HG03565 (cell line): ENCODE measurements around the gene FXR2.
"Not testable (repeated sequence)": the region's sequence is repeated elsewhere in the genome, so short reads cannot be mapped to it uniquely, and the experiment has no call there.

Source experiments
- ATAC-seq: cut with Tn5 transposase; IDR thresholded peaks from one replicate; pipeline ENCODE4 v1.9.1; 2021; ENCODE audit warnings: mild to moderate bottlenecking, moderate library complexity; ENCODE audit not compliant: unreplicated experiment

FXR2 gene

GRCh38 chr17:7629939-7630571, 15.4 kb upstream of the FXR2 start, which contains the start of gene SHBG:
Gene SHBG (plus strand): TSS chr17:7630135. CDS start chr17:7630173, 38 bp downstream.
- no peak for ATAC-seq

- peak; percentile 69 for ATAC-seq
Measured at GRCh38 chr17:7627250-7628121, 12.8 kb upstream of the FXR2 start, which contains the start of gene SAT2. Gene SAT2 (minus strand): TSS chr17:7627821. CDS start chr17:7627635, 186 bp downstream.

GRCh38 chr17:7626956-7627249, 12.2 kb upstream of the FXR2 start:
- no peak for ATAC-seq

- no peak for ATAC-seq
Measured at GRCh38 chr17:7626307-7626706, 11.6 kb upstream of the FXR2 start.

DNA sequence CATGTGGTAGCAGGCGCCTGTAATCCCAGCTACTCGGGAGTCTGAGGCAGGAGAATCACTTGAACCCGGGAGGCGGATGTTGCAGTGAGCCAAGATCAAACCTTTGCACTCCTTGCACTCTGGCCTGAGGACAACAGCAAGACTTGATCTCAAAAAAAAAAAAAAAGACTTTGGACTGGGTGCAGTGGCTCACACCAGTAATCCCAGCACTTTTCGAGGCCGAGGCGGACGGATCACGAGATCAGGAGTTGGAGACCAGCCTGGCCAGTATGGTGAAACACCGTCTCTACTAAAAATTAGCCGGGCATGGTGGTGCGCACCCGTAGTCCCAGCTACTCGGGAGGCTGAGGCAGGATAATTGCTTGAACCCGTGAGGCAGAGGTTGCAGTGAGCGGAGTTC, 11.1 kb upstream of the FXR2 start:
- ATAC-seq, result not testable (repeated sequence)

DNA sequence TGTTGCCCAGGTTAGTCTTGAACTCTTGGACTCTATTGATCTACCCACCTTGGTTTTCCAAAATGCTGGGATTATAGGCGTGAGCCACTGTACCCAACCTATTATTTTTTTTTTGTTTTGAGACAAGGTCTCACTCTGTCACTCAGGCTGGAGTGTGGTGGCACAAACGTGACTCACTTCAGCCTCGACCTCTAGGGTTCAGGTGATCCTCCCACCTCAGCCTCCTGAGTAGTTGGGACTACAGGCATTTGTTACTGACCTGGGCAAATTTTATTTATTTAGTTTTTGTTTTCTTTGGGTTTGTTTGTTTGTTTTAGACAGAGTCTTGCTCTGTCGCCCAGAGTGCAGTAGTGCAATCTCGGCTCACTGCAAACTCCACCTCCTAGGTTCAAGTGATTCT, 9.0 kb upstream of the FXR2 start:
- no peak for ATAC-seq

- no peak for ATAC-seq
Measured at GRCh38 chr17:7620835-7621234, 6.1 kb upstream of the FXR2 start.

DNA sequence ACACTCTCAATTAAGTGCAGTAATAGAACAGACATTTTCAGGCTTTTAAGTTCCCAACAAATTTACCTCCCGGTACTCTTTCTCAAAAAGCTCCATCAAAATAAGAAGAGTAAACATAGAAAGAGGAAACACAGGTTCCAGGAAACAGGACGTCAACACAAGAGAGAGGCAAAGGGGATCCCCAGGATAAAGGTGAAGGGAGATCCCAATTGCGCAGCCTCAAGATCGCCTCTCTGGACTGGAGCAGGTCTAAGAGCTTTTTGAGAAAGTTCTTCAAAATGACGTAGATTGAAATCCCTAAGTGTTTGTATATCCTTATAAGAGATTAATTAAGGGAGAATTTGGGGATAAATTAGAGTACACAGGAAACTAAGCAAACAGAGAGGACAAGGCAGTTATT, 3.9 kb upstream of the FXR2 start:
- ATAC-seq, result no peak

DNA sequence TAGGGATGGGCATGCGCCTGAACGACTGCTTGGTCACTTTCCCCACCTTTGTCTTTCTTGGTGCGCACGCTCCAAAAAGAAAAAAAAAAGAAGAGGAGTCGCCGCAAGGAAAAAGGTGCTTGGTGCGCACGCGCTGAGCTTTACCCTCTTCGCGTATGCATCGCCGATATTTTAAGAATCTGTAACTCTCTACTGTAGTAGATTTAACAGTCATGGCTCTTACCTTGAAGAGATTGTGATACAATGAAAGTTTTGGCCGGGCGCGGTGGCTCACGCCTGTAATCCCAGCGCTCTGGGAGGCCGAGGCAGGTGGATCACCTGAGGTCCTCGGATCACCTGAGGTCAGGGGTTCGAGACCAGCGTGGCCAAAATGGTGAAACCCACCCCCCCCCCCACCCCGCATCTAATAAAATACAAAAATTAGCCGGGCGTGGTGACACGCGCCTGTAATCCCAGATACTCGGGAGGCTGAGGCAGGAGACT, 609 bp upstream of the FXR2 start:
- no peak for ATAC-seq

GRCh38 chr17:7613769-7614424, 800 bp downstream of the FXR2 start:
- ATAC-seq, result no peak

DNA sequence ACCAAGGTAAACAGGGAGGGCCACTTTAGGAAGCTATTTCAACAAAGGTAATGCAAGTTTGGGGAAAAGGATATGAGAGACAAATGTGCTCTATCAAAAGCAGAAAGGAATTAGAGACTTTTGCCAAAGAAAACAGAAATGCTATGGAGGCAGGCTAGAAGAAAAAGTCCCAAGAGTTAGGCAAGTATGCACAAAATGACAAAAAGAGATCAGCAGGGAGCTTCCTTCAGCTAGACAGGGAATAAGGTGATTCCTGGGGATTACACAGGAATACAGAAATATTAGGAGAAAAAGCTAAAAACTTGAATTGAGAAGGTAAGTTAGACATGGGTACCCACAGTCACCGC, 2.4 kb downstream of the FXR2 start:
- ATAC-seq, result no peak

- ATAC-seq, result no peak
Measured at GRCh38 chr17:7611635-7612293, 2.9 kb downstream of the FXR2 start.

DNA sequence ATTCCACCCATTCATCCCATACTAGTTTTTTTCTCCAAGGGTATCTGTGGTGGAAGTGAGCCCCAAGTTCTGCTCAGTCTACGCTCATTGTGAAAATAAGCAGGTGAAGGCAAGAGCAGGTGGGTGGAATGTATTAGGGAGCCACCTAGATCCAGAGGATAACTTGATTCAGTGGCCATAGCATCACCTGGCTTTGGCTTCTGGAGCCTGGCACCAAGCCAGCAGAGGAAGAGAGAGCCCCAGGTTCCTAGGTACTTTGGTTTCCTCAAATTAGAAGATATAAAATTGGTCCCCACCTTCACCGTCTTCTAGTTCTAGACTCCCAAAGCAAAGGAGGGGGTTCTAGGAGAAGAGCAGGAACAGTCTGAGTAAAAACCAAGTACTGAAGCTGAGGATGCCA, 4.1 kb downstream of the FXR2 start:
- ATAC-seq, result no peak

DNA sequence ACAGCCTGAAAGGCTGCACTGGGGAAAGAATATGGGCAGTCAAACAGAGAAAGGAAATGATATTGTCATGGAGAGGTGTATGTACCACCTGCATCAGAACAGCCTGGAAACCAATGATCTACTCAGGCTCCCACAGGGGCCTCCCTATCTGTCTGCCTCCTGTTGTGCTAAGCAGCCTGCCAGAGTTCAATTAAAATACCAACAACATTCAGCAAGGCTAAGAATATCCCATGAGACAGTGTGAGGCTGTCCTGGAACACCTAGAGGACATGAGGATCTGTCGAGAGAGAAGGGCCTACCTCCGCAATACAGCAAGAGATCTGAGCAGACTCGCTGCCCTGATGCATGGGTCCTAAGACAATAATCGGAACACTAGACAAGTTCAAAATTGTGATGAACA, 8.4 kb downstream of the FXR2 start:
- ATAC-seq, result no peak

- not testable (repeated sequence) for ATAC-seq
Measured at GRCh38 chr17:7597561-7597960, 17.1 kb downstream of the FXR2 start.

DNA sequence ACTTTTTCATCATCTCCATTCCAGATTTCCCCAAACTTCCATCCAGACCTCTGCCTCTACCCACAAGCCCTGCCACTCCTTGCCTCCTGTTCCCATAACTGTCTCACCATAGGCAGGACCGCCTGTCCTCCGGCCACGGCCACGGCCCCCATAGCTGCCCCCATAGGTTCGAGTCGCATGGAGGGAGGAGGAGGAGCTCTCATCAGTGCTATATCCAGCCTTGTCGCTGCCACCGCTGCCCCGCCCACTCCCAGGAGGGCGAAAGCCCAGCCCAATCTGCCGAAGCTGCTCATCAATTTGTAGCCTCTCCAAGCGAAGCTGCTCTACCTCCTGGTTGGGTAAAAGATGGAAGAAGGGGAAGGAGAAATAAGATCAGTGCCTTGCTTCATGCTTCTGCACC, 21.4 kb downstream of the FXR2 start:
- ATAC-seq, result no peak

GRCh38 chr17:7592422-7593021, 22.2 kb downstream of the FXR2 start:
- ATAC-seq, result no peak

DNA sequence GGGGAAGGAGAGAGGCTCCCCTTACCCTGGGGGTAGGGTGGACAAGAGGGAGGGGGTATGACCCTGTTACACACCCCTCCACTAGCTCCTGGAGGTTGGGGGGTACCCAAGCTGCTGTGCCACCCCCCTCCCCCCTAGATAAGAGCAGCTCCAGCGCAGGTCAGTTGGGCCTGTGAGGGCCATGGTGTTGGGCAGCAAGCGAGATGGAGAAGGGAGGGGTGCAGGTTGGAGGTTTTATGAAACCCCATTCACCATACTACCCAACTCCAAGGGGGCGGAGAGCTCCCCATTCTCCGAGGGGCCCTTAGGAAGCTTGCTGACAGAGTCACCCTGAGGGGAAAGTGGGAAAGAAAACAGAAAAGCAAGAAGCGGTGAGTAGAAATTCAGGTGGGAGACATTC, 23.1 kb downstream of the FXR2 start:
- ATAC-seq, result no peak

DNA sequence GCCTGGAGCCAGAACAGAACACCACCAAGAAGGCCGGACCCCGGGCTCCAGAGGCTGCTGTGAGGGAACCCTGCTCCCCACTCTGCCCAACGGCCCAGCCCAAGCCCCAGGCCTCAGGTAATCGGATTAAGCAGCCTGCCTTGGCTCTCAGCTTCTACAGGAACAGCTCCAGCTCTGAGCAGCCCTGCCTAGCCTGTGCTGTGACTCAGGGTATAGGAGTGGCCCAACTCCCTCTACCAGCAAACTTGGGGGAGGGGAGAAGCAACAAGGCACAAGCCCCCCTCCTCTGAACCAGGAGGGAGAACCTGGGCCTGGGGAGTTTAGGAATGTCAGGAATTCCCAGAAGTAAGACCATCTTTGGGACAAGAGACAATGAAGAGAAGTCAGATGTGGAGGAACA, 24.0 kb downstream of the FXR2 start:
- ATAC-seq, result no peak

DNA sequence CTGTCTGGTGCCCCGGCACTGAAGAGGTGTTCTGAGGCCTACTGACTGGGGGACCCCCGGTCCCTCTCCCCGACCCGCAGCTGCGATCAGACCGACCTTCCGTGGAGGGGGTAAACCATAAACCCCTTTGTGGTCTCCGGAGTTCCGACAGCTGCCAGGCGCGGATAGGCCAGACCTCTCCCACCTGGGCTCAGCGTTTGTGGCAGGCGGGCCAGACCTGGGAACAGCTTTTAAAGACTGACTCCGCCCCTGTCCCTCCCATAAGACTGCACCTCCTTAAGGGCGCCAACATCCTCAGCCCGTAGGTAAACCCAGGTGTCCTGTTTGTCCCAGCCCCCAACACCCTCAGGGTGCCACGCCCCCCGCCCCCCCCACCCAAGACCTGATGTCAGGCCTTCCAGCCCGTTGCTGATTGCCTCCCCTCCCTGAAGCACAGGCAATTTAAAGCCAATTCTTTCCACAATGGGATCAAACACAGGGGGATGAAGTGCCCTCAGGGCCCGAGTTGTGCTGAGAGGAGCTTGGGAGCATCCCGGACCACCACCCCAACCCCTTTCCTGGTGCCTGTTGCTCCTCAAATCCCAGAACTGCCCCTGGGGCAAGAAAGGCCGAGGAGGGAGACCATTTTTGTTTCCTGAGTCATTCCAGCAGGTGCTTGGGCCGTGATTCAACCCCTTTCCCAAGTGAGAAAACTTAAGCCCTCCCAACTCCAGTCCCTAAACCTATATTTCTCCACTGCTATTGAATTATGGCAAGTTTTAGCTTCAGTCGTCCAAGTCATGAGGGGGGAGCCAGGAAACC, 24.6 kb downstream of the FXR2 start, which contains the start of gene SOX15:
TSS of gene SOX15 (minus strand) at position 204 of the 801 bp plus-strand sequence. CDS start 418 bp downstream, outside the sequence.
- no peak for ATAC-seq
